Right lobe of liver (tissue), 4 donors: ENCODE results near the gene CLNK.

Experiments used
- POLR2A ChIP-seq: fragments of 450-650 bp; IDR thresholded peaks from one replicate; pipeline ENCODE4 v1.6.1; 2017; ENCODE audit warnings: antibody characterized with exemption, mild to moderate bottlenecking
- TF ChIP-seq, protein P1 (sequence below), 4 donors: fragments of 200-600 bp in 3 of 4; fragments of 450-650 bp in 1 of 4; IDR thresholded peaks; one replicate each; pipeline versions ENCODE4 v1.5.1 to v1.8.0; 2016 to 2022; ENCODE audit warnings: antibody characterized with exemption in 4 of 4, mild to moderate bottlenecking in 2 of 4
- donor health status: DM: no; HTN: no; CAD: no.
- donor health status: DM: no; HTN: no; CAD: no.
- donor health status: DM: no; HTN: yes; CAD: no.

DNA sequence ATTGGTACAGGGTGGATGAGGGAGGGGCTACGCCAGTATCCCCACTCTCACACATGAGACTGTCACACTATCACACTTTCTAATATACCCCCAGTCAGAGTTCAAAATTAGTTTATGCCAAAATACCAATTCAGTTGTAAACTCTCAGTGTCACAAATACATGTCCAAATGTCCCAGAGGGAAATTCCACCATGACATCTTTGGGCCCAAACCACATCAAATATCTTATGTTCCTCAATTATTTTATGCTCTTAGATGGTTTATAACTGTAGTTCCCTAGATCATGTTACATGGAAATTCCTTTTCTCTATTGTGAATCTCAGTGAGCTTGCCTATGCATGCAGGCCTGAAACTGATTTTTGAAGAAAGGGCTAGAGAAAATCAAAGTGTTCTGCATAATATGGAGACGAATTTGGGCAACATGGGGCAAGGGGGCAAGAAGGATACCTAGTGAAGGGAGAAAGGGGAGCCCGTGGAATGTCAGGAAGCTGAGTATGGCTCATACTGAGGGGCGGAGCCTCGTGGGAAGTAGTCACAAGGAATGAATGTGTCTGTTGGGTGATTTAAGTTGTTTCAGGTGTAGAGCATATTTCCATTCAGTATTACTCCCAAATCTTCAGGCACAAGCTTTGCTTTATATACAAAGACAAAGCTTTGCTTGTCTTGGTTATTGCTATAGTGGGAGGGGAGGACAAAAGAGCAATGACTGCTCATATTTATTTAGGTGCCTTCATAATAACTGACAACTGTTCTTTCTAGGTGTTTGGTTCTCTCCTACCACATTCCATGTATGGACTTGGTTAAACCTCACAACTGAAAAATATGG is 40.8 kb downstream of the CLNK start:
- TF ChIP-seq, protein P1, sequence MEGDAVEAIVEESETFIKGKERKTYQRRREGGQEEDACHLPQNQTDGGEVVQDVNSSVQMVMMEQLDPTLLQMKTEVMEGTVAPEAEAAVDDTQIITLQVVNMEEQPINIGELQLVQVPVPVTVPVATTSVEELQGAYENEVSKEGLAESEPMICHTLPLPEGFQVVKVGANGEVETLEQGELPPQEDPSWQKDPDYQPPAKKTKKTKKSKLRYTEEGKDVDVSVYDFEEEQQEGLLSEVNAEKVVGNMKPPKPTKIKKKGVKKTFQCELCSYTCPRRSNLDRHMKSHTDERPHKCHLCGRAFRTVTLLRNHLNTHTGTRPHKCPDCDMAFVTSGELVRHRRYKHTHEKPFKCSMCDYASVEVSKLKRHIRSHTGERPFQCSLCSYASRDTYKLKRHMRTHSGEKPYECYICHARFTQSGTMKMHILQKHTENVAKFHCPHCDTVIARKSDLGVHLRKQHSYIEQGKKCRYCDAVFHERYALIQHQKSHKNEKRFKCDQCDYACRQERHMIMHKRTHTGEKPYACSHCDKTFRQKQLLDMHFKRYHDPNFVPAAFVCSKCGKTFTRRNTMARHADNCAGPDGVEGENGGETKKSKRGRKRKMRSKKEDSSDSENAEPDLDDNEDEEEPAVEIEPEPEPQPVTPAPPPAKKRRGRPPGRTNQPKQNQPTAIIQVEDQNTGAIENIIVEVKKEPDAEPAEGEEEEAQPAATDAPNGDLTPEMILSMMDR (IDR thresholded peaks at IDR 0.05) = no peak
- no peak for TF ChIP-seq POLR2A
